ENCODE measurements around the gene TYROBP.

GRCh38 chr19:35935911-35936737, 28.0 kb upstream of the TYROBP start, which contains the start of gene LRFN3:
- no peak for TF ChIP-seq POLR2A (IDR thresholded peaks at IDR 0.05)
- no peak for TF ChIP-seq CTCF (IDR thresholded peaks at IDR 0.05)

All from prostate gland (tissue), 2 donors.